GM18868 (cell line): Measurements from ENCODE around the gene RAD50.
"Not testable (repeated sequence)": the region's sequence is repeated elsewhere in the genome, so short reads cannot be mapped to it uniquely, and the experiment has no call there.

Source experiments
- ATAC-seq: cut with Tn5 transposase; IDR thresholded peaks from one replicate; pipeline ENCODE4 v1.9.1; 2021; ENCODE audit warnings: mild to moderate bottlenecking, moderate library complexity; ENCODE audit not compliant: unreplicated experiment

RAD50 gene

GRCh38 chr5:132556763-132557477 lies at the start of gene RAD50:
RAD50 (plus strand) TSS chr5:132556977; CDS start chr5:132557325, 348 bp downstream.
- ATAC-seq: peak; percentile 96

GRCh38 chr5:132510076-132510475 lies 46.7 kb upstream of the RAD50 start:
- no peak for ATAC-seq

- ATAC-seq: not testable (repeated sequence)
These were observed 43.0 kb upstream of the RAD50 start for GRCh38 chr5:132513618-132514336.

GRCh38 chr5:132522067-132522466 lies 34.7 kb upstream of the RAD50 start:
- not testable (repeated sequence) for ATAC-seq

- ATAC-seq: not testable (repeated sequence)
These were observed 31.9 kb upstream of the RAD50 start for GRCh38 chr5:132524877-132525276.

- peak; percentile 74 for ATAC-seq
These were observed 31.5 kb upstream of the RAD50 start for GRCh38 chr5:132525299-132525724.

- ATAC-seq: peak; percentile 34
These were observed 30.3 kb upstream of the RAD50 start for GRCh38 chr5:132526290-132526973.

- ATAC-seq: peak; percentile 2
These were observed 29.7 kb upstream of the RAD50 start for GRCh38 chr5:132526974-132527564.

GRCh38 chr5:132528021-132528420 lies 28.8 kb upstream of the RAD50 start:
- no peak for ATAC-seq

- ATAC-seq: no peak
These were observed 27.7 kb upstream of the RAD50 start for GRCh38 chr5:132528866-132529634.

GRCh38 chr5:132530946-132531345 lies 25.8 kb upstream of the RAD50 start:
- no peak for ATAC-seq

GRCh38 chr5:132539716-132540115 lies 17.1 kb upstream of the RAD50 start:
- ATAC-seq: no peak

GRCh38 chr5:132540149-132540548 lies 16.6 kb upstream of the RAD50 start:
- ATAC-seq: no peak

GRCh38 chr5:132540764-132541163 lies 16.0 kb upstream of the RAD50 start:
- no peak for ATAC-seq

- no peak for ATAC-seq
These were observed 13.1 kb upstream of the RAD50 start, which contains the start of gene IL5 for GRCh38 chr5:132543472-132544201. IL5 (minus strand) TSS chr5:132543522; CDS start chr5:132543478, 44 bp downstream.

- no peak for ATAC-seq
These were observed 10.7 kb upstream of the RAD50 start for GRCh38 chr5:132546108-132546507.

- ATAC-seq: no peak
These were observed 9.5 kb upstream of the RAD50 start for GRCh38 chr5:132547269-132547668.

- ATAC-seq: not testable (repeated sequence)
These were observed 7.9 kb upstream of the RAD50 start for GRCh38 chr5:132548834-132549233.

- ATAC-seq: no peak
These were observed 7.2 kb upstream of the RAD50 start for GRCh38 chr5:132549576-132549975.
